Endothelial cell of umbilical vein (primary cell): ENCODE data around the gene ZIC2. TPM values are rescaled to one million over a fixed set of nuclear protein-coding genes. Genes with fewer than 3 reads are reported as not detected.
"Not testable (repeated sequence)": the region's sequence is repeated elsewhere in the genome, so short reads cannot be mapped to it uniquely, and the experiment has no call there.

ENCODE experiments used
- BruUV-seq: library from RNA; stranded (reverse); fragments of 400-500 nt; replicated peaks from 2 replicates; lab custom pipeline; 2021; lab: Mats Ljungman, UMichigan
- CTCF ChIA-PET: fragments of 300-600, 350-600 bp; sonication (Branson Sonifier 250); formaldehyde crosslinking; loops from one replicate; lab custom pipeline; 2021; ENCODE audit warnings: antibody characterized with exemption, inconsistent platforms; lab: Charles Lee
- POLR2A ChIA-PET: fragments of 300-600, 350-600 bp; sonication (Branson Sonifier 250); formaldehyde crosslinking; loops from one replicate; lab custom pipeline; 2021; ENCODE audit warnings: antibody characterized with exemption, inconsistent platforms; lab: Charles Lee
- DNase-seq: peaks from one replicate; pipeline ENCODE4 v3.0.0-alpha.2; 2011; ENCODE audit warnings: low read depth, low spot score
- FAIRE-seq: peaks from 2 replicates; lab custom pipeline; 2011; peaks lifted over from hg19 to GRCh38; lab: Jason Lieb, UNC
- H2AFZ ChIP-seq: 2 replicates; pipeline ENCODE4 v1.6.0; 2012; ENCODE audit warnings: low read depth, low read length, control low read depth, inconsistent platforms
- H3K27ac ChIP-seq: 2 replicates; pipeline ENCODE4 v1.5.1; 2011; ENCODE audit warnings: low read depth, mild to moderate bottlenecking, control low read depth, low read length, moderate library complexity; ENCODE audit not compliant: insufficient read depth
- H3K27me3 ChIP-seq, 2 experiments: 2 replicates each; pipeline versions ENCODE4 v1.6.0 to v1.6.1; 2011; ENCODE audit warnings: low read length in 2 of 2, mixed read lengths in 1 of 2; ENCODE audit not compliant: control insufficient read depth in 2 of 2, insufficient read depth in 2 of 2
- H3K36me3 ChIP-seq, 2 experiments: 2 replicates in 1 of 2; 3 replicates in 1 of 2; pipeline ENCODE4 v1.5.1; 2011; ENCODE audit warnings: low read length in 2 of 2, mild to moderate bottlenecking in 1 of 2, moderate library complexity in 1 of 2; ENCODE audit not compliant: control insufficient read depth in 2 of 2, insufficient read depth in 2 of 2; ENCODE audit errors: extremely low read depth in 1 of 2
- H3K4me1 ChIP-seq: 3 replicates; pipeline ENCODE4 v1.5.1; 2011; ENCODE audit warnings: mild to moderate bottlenecking, low read length; ENCODE audit not compliant: control insufficient read depth, insufficient read depth; ENCODE audit errors: extremely low read depth
- H3K4me2 ChIP-seq: 2 replicates; pipeline ENCODE4 v1.6.1; 2011; ENCODE audit warnings: low read length, control low read depth, mixed read lengths; ENCODE audit not compliant: insufficient read depth
- H3K4me3 ChIP-seq, 3 experiments: fragments of 200-600 bp in 1 of 3; sonication (generic), shearing (Covaris generic) in 1 of 3; replicated peaks in 1 of 3; 2 replicates each; pipeline ENCODE4 v1.5.1; 2011 to 2016; ENCODE audit warnings: control low read depth in 3 of 3, low read length in 3 of 3, mild to moderate bottlenecking in 2 of 3, inconsistent platforms in 1 of 3, low read depth in 1 of 3, moderate library complexity in 1 of 3; ENCODE audit not compliant: insufficient read depth in 1 of 3
- H3K79me2 ChIP-seq: 2 replicates; pipeline ENCODE4 v1.6.0; 2012; ENCODE audit warnings: low read length, inconsistent platforms; ENCODE audit not compliant: control insufficient read depth, insufficient read depth
- H3K9ac ChIP-seq: replicated peaks from 2 replicates; pipeline ENCODE3; 2011; ENCODE audit warnings: low read length, control low read depth; ENCODE audit not compliant: insufficient read depth; ENCODE audit errors: extremely low read depth
- H3K9me1 ChIP-seq: replicated peaks from 3 replicates; pipeline ENCODE4 v1.6.0; 2011; ENCODE audit warnings: mild to moderate bottlenecking, low read length; ENCODE audit not compliant: control insufficient read depth, insufficient read depth; ENCODE audit errors: extremely low read depth
- H3K9me3 ChIP-seq: replicated peaks from 2 replicates; pipeline ENCODE4 v1.5.1; 2012; ENCODE audit warnings: low read length, inconsistent platforms; ENCODE audit not compliant: control insufficient read depth, insufficient read depth
- H4K20me1 ChIP-seq: replicated peaks from 2 replicates; pipeline ENCODE3; 2011; ENCODE audit warnings: mild to moderate bottlenecking, low read length; ENCODE audit not compliant: control insufficient read depth, insufficient read depth; ENCODE audit errors: extremely low read depth
- CTCF ChIP-seq, 2 donors: IDR thresholded peaks; 1 replicate in 1 of 2; 2 replicates in 1 of 2; pipeline ENCODE4 v1.5.1; 2011; ENCODE audit warnings: low read length in 2 of 2, mild to moderate bottlenecking in 2 of 2, moderate library complexity in 2 of 2, control low read depth in 1 of 2, inconsistent platforms in 1 of 2, low read depth in 1 of 2; ENCODE audit not compliant: insufficient read depth in 1 of 2; ENCODE audit errors: extremely low read depth in 1 of 2
- FOS ChIP-seq: IDR thresholded peaks from 2 replicates; pipeline ENCODE4 v1.6.1; 2011; ENCODE audit warnings: mild to moderate bottlenecking, low read length, moderate library complexity, borderline replicate concordance; ENCODE audit not compliant: insufficient read depth
- GATA2 ChIP-seq: IDR thresholded peaks from 2 replicates; pipeline ENCODE4 v1.7.0; 2011; ENCODE audit warnings: low read depth, mild to moderate bottlenecking, moderate library complexity, mixed read lengths, low read length; ENCODE audit not compliant: insufficient read length, insufficient read depth
- JUN ChIP-seq: IDR thresholded peaks from 2 replicates; pipeline ENCODE4 v1.6.1; 2011; ENCODE audit warnings: borderline replicate concordance, low read depth; ENCODE audit not compliant: insufficient read length, insufficient read depth
- MAX ChIP-seq: IDR thresholded peaks from 2 replicates; pipeline ENCODE4 v1.6.1; 2011; ENCODE audit not compliant: insufficient read depth, insufficient read length
- MYC ChIP-seq: IDR thresholded peaks from one replicate; pipeline ENCODE4 v1.6.1; 2011; ENCODE audit warnings: mild to moderate bottlenecking, low read depth, low read length
- dilution Hi-C: fragments of 300-500 bp; cut with MboI; formaldehyde crosslinking; loops from one replicate; pipeline ENCODE4 v1.15.0; 2019; ENCODE audit warnings: low sequenced_read_pairs; ENCODE audit not compliant: extremely low pct_ligation_motif_present
- intact Hi-C: fragments of 100-400 bp; cut with micrococcal nuclease; formaldehyde crosslinking; loops from one replicate; pipeline ENCODE4 v1.10.0; 2022
- polyA plus RNA-seq, 4 experiments: library from polyadenylated mRNA; depleted of rRNA in 3 of 4; stranded (reverse) in 3 of 4; unstranded in 1 of 4; fragments of >200 nt; gene quantifications; 2 replicates each; pipeline versions ENCODE4 v1.2.1 to v1.2.3, GENCODE V29; 2011 to 2012; ENCODE audit warnings: missing spikeins in 1 of 4
- total RNA-seq: library from RNA; stranded (reverse); gene quantifications from 2 replicates; pipeline ENCODE4 v1.2.3, GENCODE V29; 2021

ZIC2 gene
- total and polyA plus RNA-seq, 2 donors (not counting 3 experiments of a cell fraction or from before 2014, with no cell fraction given), result 0.03 TPM; not detected in 1

- no peak for TF ChIP-seq JUN
- TF ChIP-seq GATA2, result no peak
- TF ChIP-seq FOS, result no peak
- TF ChIP-seq MYC, result no peak
- TF ChIP-seq MAX, result no peak
- no peak for TF ChIP-seq CTCF (IDR thresholded peaks at IDR 0.05; ENCODE audit: extremely low read depth in 1 of 2, insufficient read depth in 1 of 2, low read depth in 1 of 2, low read length in 2 of 2)
- H3K4me1 ChIP-seq, result no peaks in the 10 kb centered on the region
- no peak overlapping the region for H3K27ac ChIP-seq
- DNase-seq, result no peak
- no peaks in the 10 kb centered on the region for H3K79me2 ChIP-seq
- H2AFZ ChIP-seq, result no peak overlapping the region
- ChIA-PET CTCF (interaction anchor here (1.0 to 1.2 kb wide), 3 partner anchors 15 to 286 kb away, joined by 3 to 4 read pairs (median 3); no protein-coding TSS in a partner anchor), POLR2A (no interaction called here)
- H3K9ac ChIP-seq, result no peak overlapping the region
- H3K36me3 ChIP-seq, result no peaks in the 10 kb centered on the region
- dilution Hi-C loops (no loop called here), intact Hi-C loops (no loop called here)
- peaks cover 3 to 27% of the 10 kb centered on the region in 2 experiments for H3K27me3 ChIP-seq
- BruUV-seq, result no TSS peak
- H3K4me3 ChIP-seq, result no peak overlapping the region
- no peaks in the 10 kb centered on the region for H3K9me1 ChIP-seq
- FAIRE-seq, result no peak
- no peaks in the 10 kb centered on the region for H4K20me1 ChIP-seq
- H3K4me2 ChIP-seq, result no peak overlapping the region
- H3K9me3 ChIP-seq, result no peaks in the 10 kb centered on the region
Observed at GRCh38 chr13:99949679-99950413, 31.7 kb upstream of the ZIC2 start.

- H3K27ac ChIP-seq, BruUV-seq, CTCF ChIA-PET, H3K4me3 ChIP-seq, H3K9me3 ChIP-seq, H3K9me1 ChIP-seq, DNase-seq, dilution Hi-C loops, H3K4me1 ChIP-seq, intact Hi-C loops, H3K9ac ChIP-seq, H3K4me2 ChIP-seq, FAIRE-seq, H2AFZ ChIP-seq, H4K20me1 ChIP-seq, POLR2A ChIA-PET, H3K36me3 ChIP-seq, H3K79me2 ChIP-seq: not testable (repeated sequence)
- peaks cover 21 to 45% of the 10 kb centered on the region in 2 experiments for H3K27me3 ChIP-seq
Observed at GRCh38 chr13:99951666-99952065, 29.9 kb upstream of the ZIC2 start.
